Gastrocnemius medialis (tissue), 4 donors: ENCODE results near the gene MRPL27. TPM values are rescaled to one million over a fixed set of nuclear protein-coding genes. Genes with fewer than 3 reads are reported as not detected.

Source experiments
- ATAC-seq, 2 donors: fragments of 150-250 bp; one replicate each; pipeline ENCODE4 v1.9.1; 2016
- DNase-seq, 2 donors: peaks; one replicate each; pipeline ENCODE4 v3.0.0-alpha.2; 2019
- H3K27ac ChIP-seq, 4 donors: fragments of 200-600 bp; sonication (generic); 1 replicate in 1 of 4; 2 replicates in 3 of 4; pipeline ENCODE4 v1.5.1; 2016 to 2018; ENCODE audit warnings: mild to moderate bottlenecking in 2 of 4, moderate library complexity in 1 of 4
- H3K27me3 ChIP-seq, 3 donors: fragments of 200-600 bp; sonication (generic) in 2 of 3; 1 replicate in 1 of 3; 2 replicates in 2 of 3; pipeline versions ENCODE4 v1.5.1 to v1.6.0; 2016 to 2019; ENCODE audit warnings: mild to moderate bottlenecking in 1 of 3, moderate library complexity in 1 of 3
- H3K36me3 ChIP-seq, 2 donors: fragments of 200-600 bp; sonication (generic) in 1 of 2; one replicate each; pipeline ENCODE4 v1.5.1; 2017 to 2018
- H3K4me1 ChIP-seq, 2 donors: fragments of 200-600 bp; sonication (generic) in 1 of 2; one replicate each; pipeline ENCODE4 v1.5.1; 2016 to 2017; ENCODE audit warnings: mild to moderate bottlenecking in 2 of 2
- H3K4me3 ChIP-seq, 4 donors: fragments of 200-600 bp; sonication (generic) in 3 of 4; 1 replicate in 1 of 4; 2 replicates in 3 of 4; pipeline ENCODE4 v1.5.1; 2016 to 2019; ENCODE audit warnings: mild to moderate bottlenecking in 2 of 4
- H3K9me3 ChIP-seq, 3 donors: fragments of 200-600 bp; sonication (generic) in 2 of 3; 1 replicate in 1 of 3; 2 replicates in 2 of 3; pipeline ENCODE4 v1.5.1; 2016 to 2019
- CTCF ChIP-seq, 5 experiments: fragments of 450-650 bp in 3 of 5; fragments of 200-600 bp in 2 of 5; sonication (generic) in 2 of 5; IDR thresholded peaks in 4 of 5; conservative IDR thresholded peaks in 1 of 5; 1 replicate in 4 of 5; 2 replicates in 1 of 5; pipeline ENCODE4 v1.5.1; 2016 to 2019; ENCODE audit warnings: antibody characterized with exemption in 5 of 5, mild to moderate bottlenecking in 3 of 5, moderate library complexity in 3 of 5
- POLR2A ChIP-seq, 2 donors: fragments of 450-650 bp; IDR thresholded peaks; one replicate each; pipeline ENCODE4 v1.6.1; 2017; ENCODE audit warnings: antibody characterized with exemption in 2 of 2, mild to moderate bottlenecking in 2 of 2, moderate library complexity in 2 of 2
- in situ Hi-C, 4 donors: fragments of 200-750 bp; cut with MboI; loops; one replicate each; pipeline versions ENCODE4 v1.15.0 to v1.8.0; 2017; ENCODE audit warnings: low sequenced_read_pairs in 4 of 4
- intact Hi-C: fragments of 100-400 bp; cut with DNase I; formaldehyde crosslinking; loops from one replicate; pipeline ENCODE4 v1.15.1; 2023; ENCODE audit warnings: low total_unique reads
- total RNA-seq, 4 donors: library from RNA; depleted of rRNA; stranded (reverse); fragments of >200 nt; gene quantifications; one replicate each; pipeline versions ENCODE4 v1.1.0 to v1.2.3, GENCODE V29; 2016

Gene MRPL27
- total RNA-seq, 4 donors from 2014 or later, result 110 to 141 (median 134) TPM

GRCh38 chr17:50355336-50355700, 17.7 kb downstream of the MRPL27 start:
- ATAC-seq (no peak), DNase-seq (no peak)
- H3K4me1 ChIP-seq, result no peaks in the 10 kb centered on the region
- H3K4me3 ChIP-seq, result no peak overlapping the region
- TF ChIP-seq POLR2A (IDR thresholded peaks at IDR 0.05) (no peak), CTCF (IDR thresholded peaks at IDR 0.05 in 4 of 5, conservative IDR thresholded peaks at IDR 0.05 in 1 of 5) (no peak)
- no peak overlapping the region for H3K27ac ChIP-seq
- intact Hi-C loops (no loop called here), in situ Hi-C loops (no loop called here)
- H3K9me3 ChIP-seq, result no peaks in the 10 kb centered on the region
- no peaks in the 10 kb centered on the region for H3K27me3 ChIP-seq
- peaks cover 0 to 43% of the 10 kb centered on the region in 2 donors for H3K36me3 ChIP-seq

GRCh38 chr17:50354776-50355175, 18.2 kb downstream of the MRPL27 start:
- H3K9me3 ChIP-seq, result no peaks in the 10 kb centered on the region
- no peaks in the 10 kb centered on the region for H3K4me1 ChIP-seq
- H3K4me3 ChIP-seq, result no peak overlapping the region
- TF ChIP-seq POLR2A (IDR thresholded peaks at IDR 0.05), result no peak
- TF ChIP-seq CTCF (IDR thresholded peaks at IDR 0.05 in 4 of 5, conservative IDR thresholded peaks at IDR 0.05 in 1 of 5), result no peak
- DNase-seq (peak in 1 of 2 donors; percentile 9), ATAC-seq (no peak)
- H3K36me3 ChIP-seq, result peaks cover 0 to 43% of the 10 kb centered on the region in 2 donors
- no peak overlapping the region for H3K27ac ChIP-seq
- no peaks in the 10 kb centered on the region for H3K27me3 ChIP-seq
- in situ Hi-C loops, result no loop called here
- intact Hi-C loops, result no loop called here

- Histone ChIP-seq H3K4me3 (no peak overlapping the region), H3K9me3 (no peaks in the 10 kb centered on the region), H3K4me1 (no peaks in the 10 kb centered on the region), H3K27ac (no peak overlapping the region), H3K36me3 (peaks cover 0 to 43% of the 10 kb centered on the region in 2 donors), H3K27me3 (no peaks in the 10 kb centered on the region)
- TF ChIP-seq CTCF (IDR thresholded peaks at IDR 0.05 in 4 of 5, conservative IDR thresholded peaks at IDR 0.05 in 1 of 5), result no peak
- no peak for TF ChIP-seq POLR2A (IDR thresholded peaks at IDR 0.05)
- no peak for ATAC-seq
- intact Hi-C loops, result no loop called here
- no peak for DNase-seq
- in situ Hi-C loops, result no loop called here
These were observed 18.8 kb downstream of the MRPL27 start for GRCh38 chr17:50354198-50354597.

- peak in 1 of 2 donors; percentile 9 for DNase-seq
- Histone ChIP-seq H3K27ac (no peak overlapping the region), H3K4me3 (no peak overlapping the region), H3K9me3 (no peaks in the 10 kb centered on the region), H3K27me3 (no peaks in the 10 kb centered on the region), H3K36me3 (peaks cover 0 to 40% of the 10 kb centered on the region in 2 donors), H3K4me1 (no peaks in the 10 kb centered on the region)
- in situ Hi-C loops (no loop called here), intact Hi-C loops (no loop called here)
- TF ChIP-seq CTCF (IDR thresholded peaks at IDR 0.05 in 4 of 5, conservative IDR thresholded peaks at IDR 0.05 in 1 of 5), result no peak
- TF ChIP-seq POLR2A (IDR thresholded peaks at IDR 0.05), result no peak
- no peak for ATAC-seq
These were observed 19.3 kb downstream of the MRPL27 start for GRCh38 chr17:50353600-50354195.
